NCI-H2029 (cell line): ENCODE measurements around the gene CTIF.
"Not testable (repeated sequence)": the region's sequence is repeated elsewhere in the genome, so short reads cannot be mapped to it uniquely, and the experiment has no call there.

ENCODE experiments used
- DNase-seq: peaks from one replicate; lab custom pipeline; 2025; lab: John Stamatoyannopoulos, UW

The CTIF gene

GRCh38 chr18:48538531-48539405 lies at the start of gene CTIF:
CTIF (plus strand) TSS chr18:48539031; CDS start chr18:48619566, 80,535 bp downstream.
- DNase-seq, result peak; percentile 89

GRCh38 chr18:48490641-48491293 lies 48.1 kb upstream of the CTIF start:
- DNase-seq, result no peak

GRCh38 chr18:48492880-48493279 lies 46.0 kb upstream of the CTIF start:
- DNase-seq, result no peak

- DNase-seq, result peak; percentile 28
These were observed 45.2 kb upstream of the CTIF start for GRCh38 chr18:48493434-48494230.

GRCh38 chr18:48497863-48498262 lies 41.0 kb upstream of the CTIF start:
- DNase-seq, result no peak

GRCh38 chr18:48500517-48500916 lies 38.3 kb upstream of the CTIF start:
- no peak for DNase-seq

- no peak for DNase-seq
These were observed 35.9 kb upstream of the CTIF start for GRCh38 chr18:48502906-48503305.

- DNase-seq, result no peak
These were observed 34.0 kb upstream of the CTIF start for GRCh38 chr18:48504819-48505218.

- not testable (repeated sequence) for DNase-seq
These were observed 31.8 kb upstream of the CTIF start for GRCh38 chr18:48506983-48507568.

- DNase-seq, result not testable (repeated sequence)
These were observed 26.3 kb upstream of the CTIF start for GRCh38 chr18:48512498-48512897.

- no peak for DNase-seq
These were observed 24.0 kb upstream of the CTIF start for GRCh38 chr18:48514786-48515185.

- no peak for DNase-seq
These were observed 21.8 kb upstream of the CTIF start for GRCh38 chr18:48517048-48517447.

GRCh38 chr18:48519431-48520100 lies 19.3 kb upstream of the CTIF start:
- no peak for DNase-seq

- no peak for DNase-seq
These were observed 17.1 kb upstream of the CTIF start for GRCh38 chr18:48521723-48522122.

GRCh38 chr18:48525671-48526070 lies 13.2 kb upstream of the CTIF start:
- no peak for DNase-seq

GRCh38 chr18:48527461-48527860 lies 11.4 kb upstream of the CTIF start:
- no peak for DNase-seq

GRCh38 chr18:48528861-48529260 lies 10.0 kb upstream of the CTIF start:
- no peak for DNase-seq

- DNase-seq, result no peak
These were observed 9.0 kb upstream of the CTIF start for GRCh38 chr18:48529796-48530195.

- no peak for DNase-seq
These were observed 8.3 kb upstream of the CTIF start for GRCh38 chr18:48530399-48531081.

GRCh38 chr18:48531082-48531403 lies 7.8 kb upstream of the CTIF start:
- no peak for DNase-seq

- no peak for DNase-seq
These were observed 6.9 kb upstream of the CTIF start for GRCh38 chr18:48531908-48532307.
